Activated CD8-positive, alpha-beta T cell treated with anti-CD3 and anti-CD28 coated beads for 36 hours (primary cell): Measurements from ENCODE around the gene EBF3. TPM values are rescaled to one million over a fixed set of nuclear protein-coding genes. Genes with fewer than 3 reads are reported as not detected.

ENCODE experiments used
- ATAC-seq: fragments of 200-7000 bp; cut with Tn5 transposase; one replicate; pipeline ENCODE4 v1.10.0; 2021; ENCODE audit warnings: mild to moderate bottlenecking, moderate library complexity
- CTCF ChIA-PET: fragments of 350-600 bp; sonication (Branson Sonifier 250); formaldehyde crosslinking; loops from one replicate; lab custom pipeline; 2021; ENCODE audit warnings: antibody characterized with exemption; lab: Charles Lee
- POLR2A ChIA-PET: fragments of 350-600 bp; sonication (Branson Sonifier 250); formaldehyde crosslinking; loops from one replicate; lab custom pipeline; 2021; ENCODE audit warnings: antibody characterized with exemption; lab: Charles Lee
- DNase-seq: peaks from one replicate; pipeline ENCODE4 v3.0.0-alpha.2; 2020
- H3K27ac Mint-ChIP-seq: one replicate; pipeline ENCODE4 v1.8.0; 2021; ENCODE audit warnings: mild to moderate bottlenecking, mixed read lengths
- H3K27me3 Mint-ChIP-seq: one replicate; pipeline ENCODE4 v1.8.0; 2021; ENCODE audit warnings: mixed read lengths
- H3K36me3 Mint-ChIP-seq: one replicate; pipeline ENCODE4 v1.8.0; 2021; ENCODE audit warnings: low read depth, mixed read lengths
- H3K4me1 Mint-ChIP-seq: one replicate; pipeline ENCODE4 v1.8.0; 2021; ENCODE audit warnings: low read depth, mixed read lengths
- H3K4me3 Mint-ChIP-seq: one replicate; pipeline ENCODE4 v1.8.0; 2021; ENCODE audit warnings: mild to moderate bottlenecking, moderate library complexity, mixed read lengths
- H3K9me3 Mint-ChIP-seq: one replicate; pipeline ENCODE4 v1.8.0; 2021; ENCODE audit warnings: mixed read lengths
- intact Hi-C: fragments of 100-400 bp; cut with micrococcal nuclease; formaldehyde crosslinking; loops from one replicate; pipeline ENCODE4 v1.10.0; 2022
- total RNA-seq, 2 experiments: library from RNA; stranded (reverse); gene quantifications; one replicate each; pipeline ENCODE4 v1.2.3, GENCODE V29; 2021
- TF ChIP-seq, protein P1 (sequence below): fragments of 200-600 bp; IDR thresholded peaks from one replicate; pipeline ENCODE4 v1.8.0; 2022; ENCODE audit warnings: antibody characterized with exemption, mild to moderate bottlenecking

Gene EBF3, protein sequence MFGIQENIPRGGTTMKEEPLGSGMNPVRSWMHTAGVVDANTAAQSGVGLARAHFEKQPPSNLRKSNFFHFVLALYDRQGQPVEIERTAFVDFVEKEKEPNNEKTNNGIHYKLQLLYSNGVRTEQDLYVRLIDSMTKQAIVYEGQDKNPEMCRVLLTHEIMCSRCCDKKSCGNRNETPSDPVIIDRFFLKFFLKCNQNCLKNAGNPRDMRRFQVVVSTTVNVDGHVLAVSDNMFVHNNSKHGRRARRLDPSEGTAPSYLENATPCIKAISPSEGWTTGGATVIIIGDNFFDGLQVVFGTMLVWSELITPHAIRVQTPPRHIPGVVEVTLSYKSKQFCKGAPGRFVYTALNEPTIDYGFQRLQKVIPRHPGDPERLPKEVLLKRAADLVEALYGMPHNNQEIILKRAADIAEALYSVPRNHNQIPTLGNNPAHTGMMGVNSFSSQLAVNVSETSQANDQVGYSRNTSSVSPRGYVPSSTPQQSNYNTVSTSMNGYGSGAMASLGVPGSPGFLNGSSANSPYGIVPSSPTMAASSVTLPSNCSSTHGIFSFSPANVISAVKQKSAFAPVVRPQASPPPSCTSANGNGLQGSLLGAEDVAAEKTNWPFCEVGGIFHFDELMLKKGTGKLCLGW
- not detected for total RNA-seq

DNA sequence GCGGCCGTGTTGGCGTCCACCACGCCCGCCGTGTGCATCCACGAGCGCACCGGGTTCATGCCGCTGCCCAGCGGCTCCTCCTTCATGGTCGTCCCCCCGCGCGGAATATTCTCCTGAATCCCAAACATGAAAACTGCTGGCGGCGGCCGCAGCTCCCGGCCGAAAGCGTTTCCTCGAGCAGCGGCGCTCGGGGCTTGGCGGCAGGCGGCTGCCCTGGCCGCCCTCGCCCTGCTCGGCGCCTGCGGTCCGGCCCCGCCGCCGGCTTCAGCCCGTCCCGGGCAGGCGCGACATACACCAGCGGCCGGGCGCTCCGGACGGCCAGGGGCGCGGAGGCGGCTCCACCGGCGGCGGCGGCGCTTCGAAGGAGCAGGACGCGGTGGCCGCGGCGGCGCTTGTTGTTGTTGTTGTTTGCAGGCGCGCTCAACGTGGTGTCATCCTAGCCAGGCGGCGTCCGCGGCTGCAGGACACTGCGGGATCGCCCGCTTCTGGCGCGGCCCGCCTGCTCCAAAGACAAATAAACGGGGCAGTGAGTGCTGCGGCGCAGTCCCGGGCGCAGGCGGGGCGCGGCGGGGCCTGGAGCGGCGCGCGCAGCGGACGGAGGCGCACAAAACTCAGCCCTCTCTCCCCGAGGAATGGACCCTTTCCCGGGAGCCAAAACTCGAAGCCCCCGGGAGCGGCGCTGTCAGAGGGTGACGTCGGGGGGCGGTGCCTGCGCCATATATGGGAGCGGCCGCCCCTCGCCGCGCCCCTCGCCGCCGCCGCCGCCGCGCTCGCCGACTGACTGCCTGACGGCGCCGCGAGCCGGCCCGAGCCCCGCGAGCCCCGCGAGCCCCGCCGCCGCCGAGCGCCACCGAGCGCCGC lies at the start of gene EBF3:
Gene EBF3, minus strand, starts transcription at position 634 of the 861 bp plus-strand sequence. Its CDS starts 506 bp downstream, at position 128.
- H3K27me3 Mint-ChIP-seq: peaks cover 63% of the 10 kb centered on the region
- H3K4me1 Mint-ChIP-seq: peaks cover 17% of the 10 kb centered on the region
- TF ChIP-seq, protein P1, sequence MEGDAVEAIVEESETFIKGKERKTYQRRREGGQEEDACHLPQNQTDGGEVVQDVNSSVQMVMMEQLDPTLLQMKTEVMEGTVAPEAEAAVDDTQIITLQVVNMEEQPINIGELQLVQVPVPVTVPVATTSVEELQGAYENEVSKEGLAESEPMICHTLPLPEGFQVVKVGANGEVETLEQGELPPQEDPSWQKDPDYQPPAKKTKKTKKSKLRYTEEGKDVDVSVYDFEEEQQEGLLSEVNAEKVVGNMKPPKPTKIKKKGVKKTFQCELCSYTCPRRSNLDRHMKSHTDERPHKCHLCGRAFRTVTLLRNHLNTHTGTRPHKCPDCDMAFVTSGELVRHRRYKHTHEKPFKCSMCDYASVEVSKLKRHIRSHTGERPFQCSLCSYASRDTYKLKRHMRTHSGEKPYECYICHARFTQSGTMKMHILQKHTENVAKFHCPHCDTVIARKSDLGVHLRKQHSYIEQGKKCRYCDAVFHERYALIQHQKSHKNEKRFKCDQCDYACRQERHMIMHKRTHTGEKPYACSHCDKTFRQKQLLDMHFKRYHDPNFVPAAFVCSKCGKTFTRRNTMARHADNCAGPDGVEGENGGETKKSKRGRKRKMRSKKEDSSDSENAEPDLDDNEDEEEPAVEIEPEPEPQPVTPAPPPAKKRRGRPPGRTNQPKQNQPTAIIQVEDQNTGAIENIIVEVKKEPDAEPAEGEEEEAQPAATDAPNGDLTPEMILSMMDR: no peak
- CTCF ChIA-PET: no interaction called here
- DNase-seq: peak; percentile 51
- H3K4me3 Mint-ChIP-seq: peak within 1 kb of the TSS; percentile 58
- no peaks in the 10 kb centered on the region for H3K9me3 Mint-ChIP-seq
- intact Hi-C loops: no loop called here
- POLR2A ChIA-PET: no interaction called here
- no peaks in the 10 kb centered on the region for H3K36me3 Mint-ChIP-seq
- H3K27ac Mint-ChIP-seq: no peak within 1 kb of the TSS
- peak; percentile 71 for ATAC-seq

DNA sequence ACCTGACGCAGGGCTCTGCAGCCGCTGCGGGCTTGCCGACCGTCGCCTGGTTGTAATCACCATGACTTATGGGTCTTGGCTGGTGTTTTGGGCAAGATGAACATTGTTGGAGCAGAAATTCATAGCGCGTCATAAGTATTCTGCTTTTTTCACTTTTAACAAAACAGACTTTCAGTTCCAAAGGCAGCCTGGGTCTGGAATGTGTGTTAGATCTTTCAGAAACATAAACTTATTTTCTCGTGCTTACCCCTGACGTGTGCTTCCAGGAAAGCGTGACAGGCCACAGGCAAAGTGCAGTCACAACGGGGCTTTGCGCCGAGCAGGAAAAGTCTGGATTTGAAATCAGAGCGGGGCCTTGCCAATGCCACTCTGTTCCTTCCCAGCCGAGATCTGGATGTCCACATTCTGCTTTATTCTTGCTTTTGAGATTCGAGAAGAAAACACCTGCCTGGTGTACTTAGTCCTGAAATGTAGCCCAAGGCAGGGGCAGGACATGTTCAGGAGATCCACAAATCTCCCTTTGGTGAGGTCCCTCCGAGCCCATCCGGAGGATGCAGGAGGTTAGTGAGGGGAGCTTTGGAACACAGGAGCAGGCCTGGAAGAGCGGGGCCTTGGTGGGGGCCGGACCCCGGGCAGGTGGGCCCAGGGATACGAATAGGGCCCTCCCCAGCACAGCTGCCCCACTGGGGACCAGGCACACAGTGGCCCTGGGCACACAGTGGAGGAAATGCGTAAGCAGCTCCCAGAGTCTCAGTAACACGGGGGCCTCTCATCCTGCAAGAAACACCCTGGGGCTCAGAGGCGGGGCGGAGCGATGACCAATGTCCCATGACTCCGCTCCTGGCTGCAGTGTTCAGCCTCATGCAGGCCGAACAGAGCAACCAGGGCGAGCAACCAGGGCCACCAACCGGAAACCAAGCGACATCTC lies 49.5 kb upstream of the EBF3 start:
- no peaks in the 10 kb centered on the region for H3K36me3 Mint-ChIP-seq
- ATAC-seq: no peak
- ChIA-PET CTCF (no interaction called here), POLR2A (no interaction called here)
- H3K4me3 Mint-ChIP-seq: no peak overlapping the region
- no peak overlapping the region for H3K27ac Mint-ChIP-seq
- TF ChIP-seq, protein P1: no peak
- no peaks in the 10 kb centered on the region for H3K9me3 Mint-ChIP-seq
- peaks cover 3% of the 10 kb centered on the region for H3K4me1 Mint-ChIP-seq
- intact Hi-C loops: no loop called here
- no peak for DNase-seq
- H3K27me3 Mint-ChIP-seq: peaks cover 2% of the 10 kb centered on the region

DNA sequence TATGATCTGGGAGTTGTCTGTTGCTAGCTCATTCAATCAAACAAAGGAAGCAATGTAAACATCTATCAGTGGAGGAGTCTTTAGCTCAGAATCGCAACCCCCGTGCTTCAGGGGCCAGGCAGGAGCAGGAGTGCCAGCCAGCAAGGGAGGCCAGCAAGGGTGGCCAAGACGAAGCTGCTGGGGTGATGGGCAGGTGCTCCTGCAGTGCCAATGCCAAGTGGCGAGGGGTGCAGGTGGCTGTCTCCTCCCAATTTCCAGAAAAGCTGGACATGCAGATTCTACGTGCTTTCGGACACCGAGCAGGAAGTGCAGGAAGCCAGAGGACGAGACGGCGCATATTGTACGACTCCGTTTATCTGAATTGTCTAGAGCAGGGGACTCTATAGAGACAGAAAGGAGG lies 48.1 kb upstream of the EBF3 start:
- H3K4me1 Mint-ChIP-seq: no peaks in the 10 kb centered on the region

DNA sequence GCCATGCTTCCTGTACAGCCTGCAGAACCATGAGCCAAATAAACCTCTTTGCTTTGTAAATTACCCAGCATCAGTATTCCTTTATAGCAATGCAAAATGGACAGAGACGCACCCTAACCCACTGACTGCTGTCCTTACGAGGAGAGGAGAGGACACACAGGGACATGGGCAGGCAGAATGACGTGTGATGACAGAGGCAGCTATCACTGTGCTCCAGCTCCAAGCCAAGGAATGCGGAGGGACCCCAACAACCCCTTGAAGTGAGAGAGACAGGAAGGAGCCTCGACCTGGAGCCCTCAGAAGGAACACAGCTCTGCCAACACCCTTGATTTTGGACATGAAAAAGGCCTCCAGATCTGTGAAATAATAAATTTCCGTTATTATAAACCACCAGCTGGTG lies 46.6 kb upstream of the EBF3 start:
- Mint-ChIP-seq H3K4me1 (no peaks in the 10 kb centered on the region), H3K9me3 (no peaks in the 10 kb centered on the region), H3K4me3 (no peak overlapping the region), H3K36me3 (no peaks in the 10 kb centered on the region), H3K27ac (no peak overlapping the region), H3K27me3 (peaks cover 8% of the 10 kb centered on the region)
- intact Hi-C loops: no loop called here
- DNase-seq (no peak), ATAC-seq (no peak)
- POLR2A ChIA-PET: no interaction called here
- TF ChIP-seq, protein P1: no peak
- CTCF ChIA-PET: no interaction called here

More for the DNA sequence above, 48.1 kb upstream of the EBF3 start:
- ATAC-seq (no peak), DNase-seq (no peak)
- Mint-ChIP-seq H3K4me3 (no peak overlapping the region), H3K36me3 (no peaks in the 10 kb centered on the region), H3K27ac (no peak overlapping the region), H3K9me3 (no peaks in the 10 kb centered on the region), H3K27me3 (peaks cover 4% of the 10 kb centered on the region)
- CTCF ChIA-PET: no interaction called here
- POLR2A ChIA-PET: no interaction called here
- TF ChIP-seq, protein P1: no peak
- intact Hi-C loops: no loop called here
